LNCAP (cell line): ENCODE measurements around the gene SLC25A21.

Source experiments
- CTCF ChIP-seq: fragments of 450-650 bp; IDR thresholded peaks from 2 replicates; pipeline ENCODE4 v1.5.1; 2017; ENCODE audit warnings: mild to moderate bottlenecking

SLC25A21 gene

GRCh38 chr14:36756226-36756625 is 416.2 kb downstream of the SLC25A21 start:
- no peak for TF ChIP-seq CTCF

- no peak for TF ChIP-seq CTCF
Observed at GRCh38 chr14:36755756-36756155, 416.6 kb downstream of the SLC25A21 start.

- no peak for TF ChIP-seq CTCF
Observed at GRCh38 chr14:36751920-36752319, 420.5 kb downstream of the SLC25A21 start.

GRCh38 chr14:36751106-36751505 is 421.3 kb downstream of the SLC25A21 start:
- TF ChIP-seq CTCF: no peak

GRCh38 chr14:36750244-36750643 is 422.2 kb downstream of the SLC25A21 start:
- no peak for TF ChIP-seq CTCF

- no peak for TF ChIP-seq CTCF
Observed at GRCh38 chr14:36748610-36749213, 423.7 kb downstream of the SLC25A21 start.

- TF ChIP-seq CTCF: peak; percentile 81
Observed at GRCh38 chr14:36747411-36748184, 424.8 kb downstream of the SLC25A21 start.
